ENCODE results near the gene SLC22A8. TPM values are rescaled to one million over a fixed set of nuclear protein-coding genes. Genes with fewer than 3 reads are reported as not detected.
"Not testable (repeated sequence)": the region's sequence is repeated elsewhere in the genome, so short reads cannot be mapped to it uniquely, and the experiment has no call there.

The SLC22A8 gene
- total and polyA plus RNA-seq, 2 experiments from 2014 or later = not detected

DNA sequence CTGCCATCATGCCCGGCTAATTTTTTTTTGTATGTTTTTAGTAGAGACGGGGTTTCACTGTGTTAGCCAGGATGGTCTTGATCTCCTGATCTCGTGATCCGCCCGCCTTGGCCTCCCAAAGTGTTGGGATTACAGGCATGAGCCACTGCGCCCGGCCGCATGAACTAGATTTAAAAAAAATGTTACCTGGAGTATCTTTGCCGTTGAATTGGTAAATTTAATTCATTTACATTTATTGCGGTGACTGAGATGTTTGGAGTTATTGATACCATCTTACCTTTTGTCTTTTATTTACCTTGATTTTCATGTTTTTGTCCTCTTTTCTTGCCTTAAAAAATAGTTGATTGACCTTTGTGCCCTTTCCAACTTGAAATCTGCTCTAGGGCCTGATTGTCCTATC is 70.1 kb downstream of the SLC22A8 start:
- DNase-seq (ENCODE audit: low spot score); H3K36me3 ChIP-seq (ENCODE audit: insufficient read depth); H3K4me3 ChIP-seq; H3K4me1 ChIP-seq (ENCODE audit: insufficient read depth); H3K9me2 ChIP-seq (ENCODE audit: insufficient read depth); H3K27me3 ChIP-seq (ENCODE audit: insufficient read depth); H4K20me1 ChIP-seq (replicated peaks; ENCODE audit: insufficient read depth); H3F3A ChIP-seq (replicated peaks; ENCODE audit: low read depth); H3K79me2 ChIP-seq (replicated peaks; ENCODE audit: insufficient read depth); H3K9me3 Mint-ChIP-seq; ATAC-seq; H3K4me1 Mint-ChIP-seq; H3K27me3 Mint-ChIP-seq (ENCODE audit: insufficient read depth, low read depth, poor library complexity); H3K4me2 ChIP-seq; H3K36me3 Mint-ChIP-seq (ENCODE audit: low read depth); H3K27ac ChIP-seq (ENCODE audit: low read depth); H3K27ac Mint-ChIP-seq; H3K4me3 Mint-ChIP-seq: not testable (repeated sequence)
- peak overlapping the region; percentile 66; the same call in 1 of the 2 replicates for H2AFZ ChIP-seq

Other genes starting within 250 kb of the SLC22A8 start
- 30.6 and 50.6 TPM in 2 replicates for gene TAF6L, start 244.4 kb downstream of the SLC22A8 start, total RNA-seq (2014; rRNA removed; shearing (Covaris generic))
- gene TAF6L, start 244.4 kb downstream of the SLC22A8 start, polyA plus RNA-seq (2016; fragmentation: Nextera tagmentation; extraction: Ambion mirVana) = 21.8 and 23.0 TPM in 2 replicates
- gene TMEM179B, start 228.4 kb downstream of the SLC22A8 start, total RNA-seq (2014; rRNA removed; shearing (Covaris generic)) = 15.3 and 17.5 TPM in 2 replicates
- 10.6 and 16.9 TPM in 2 replicates for gene TMEM179B, start 228.4 kb downstream of the SLC22A8 start, polyA plus RNA-seq (2016; fragmentation: Nextera tagmentation; extraction: Ambion mirVana)
- 35.6 and 46.1 TPM in 2 replicates for gene TMEM223, start 223.8 kb downstream of the SLC22A8 start, total RNA-seq (2014; rRNA removed; shearing (Covaris generic))
- gene TMEM223, start 223.8 kb downstream of the SLC22A8 start, polyA plus RNA-seq (2016; fragmentation: Nextera tagmentation; extraction: Ambion mirVana) = 59.6 and 69.1 TPM in 2 replicates
- 31.8 and 33.8 TPM in 2 replicates for gene NXF1, start 210.4 kb downstream of the SLC22A8 start, total RNA-seq (2014; rRNA removed; shearing (Covaris generic))
- gene NXF1, start 210.4 kb downstream of the SLC22A8 start, polyA plus RNA-seq (2016; fragmentation: Nextera tagmentation; extraction: Ambion mirVana) = 31.1 and 31.7 TPM in 2 replicates
- gene STX5, start 183.8 kb downstream of the SLC22A8 start, total RNA-seq (2014; rRNA removed; shearing (Covaris generic)) = 15.0 and 22.2 TPM in 2 replicates
- 7.4 and 7.7 TPM in 2 replicates for gene STX5, start 183.8 kb downstream of the SLC22A8 start, polyA plus RNA-seq (2016; fragmentation: Nextera tagmentation; extraction: Ambion mirVana)
- gene TEX54, start 183.0 kb downstream of the SLC22A8 start, total RNA-seq (2014; rRNA removed; shearing (Covaris generic)) = not detected in 2 replicates
- gene TEX54, start 183.0 kb downstream of the SLC22A8 start, polyA plus RNA-seq (2016; fragmentation: Nextera tagmentation; extraction: Ambion mirVana) = 1.3 and 1.9 TPM in 2 replicates
- 109 and 136 TPM in 2 replicates for gene WDR74, start 176.3 kb downstream of the SLC22A8 start, total RNA-seq (2014; rRNA removed; shearing (Covaris generic))
- gene WDR74, start 176.3 kb downstream of the SLC22A8 start, polyA plus RNA-seq (2016; fragmentation: Nextera tagmentation; extraction: Ambion mirVana) = 94.4 and 95.8 TPM in 2 replicates
- gene SLC3A2, start 134.9 kb downstream of the SLC22A8 start, total RNA-seq (2014; rRNA removed; shearing (Covaris generic)) = 375 and 425 TPM in 2 replicates
- gene SLC3A2, start 134.9 kb downstream of the SLC22A8 start, polyA plus RNA-seq (2016; fragmentation: Nextera tagmentation; extraction: Ambion mirVana) = 240 and 241 TPM in 2 replicates
- 0.14 TPM in 1 of 2 replicates, not detected in the other for gene CHRM1, start 94.5 kb downstream of the SLC22A8 start, total RNA-seq (2014; rRNA removed; shearing (Covaris generic))
- 0.30 and 0.44 TPM in 2 replicates for gene CHRM1, start 94.5 kb downstream of the SLC22A8 start, polyA plus RNA-seq (2016; fragmentation: Nextera tagmentation; extraction: Ambion mirVana)
- not detected in 2 replicates for gene SLC22A6, start 30.9 kb downstream of the SLC22A8 start, total RNA-seq (2014; rRNA removed; shearing (Covaris generic))
- not detected in 2 replicates for gene SLC22A6, start 30.9 kb downstream of the SLC22A8 start, polyA plus RNA-seq (2016; fragmentation: Nextera tagmentation; extraction: Ambion mirVana)
- not detected in 2 replicates for gene SLC22A24, start 128.4 kb upstream of the SLC22A8 start, total RNA-seq (2014; rRNA removed; shearing (Covaris generic))
- not detected in 2 replicates for gene SLC22A24, start 128.4 kb upstream of the SLC22A8 start, polyA plus RNA-seq (2016; fragmentation: Nextera tagmentation; extraction: Ambion mirVana)
- gene SLC22A25, start 227.8 kb upstream of the SLC22A8 start, total RNA-seq (2014; rRNA removed; shearing (Covaris generic)) = not detected in 2 replicates
- not detected in 2 replicates for gene SLC22A25, start 227.8 kb upstream of the SLC22A8 start, polyA plus RNA-seq (2016; fragmentation: Nextera tagmentation; extraction: Ambion mirVana)

All from GM23338 (cell line).